ENCODE data around the gene CARMIL3. TPM values are rescaled to one million over a fixed set of nuclear protein-coding genes. Genes with fewer than 3 reads are reported as not detected.
"Not testable (repeated sequence)": the region's sequence is repeated elsewhere in the genome, so short reads cannot be mapped to it uniquely, and the experiment has no call there.

The CARMIL3 gene
- 0.07 TPM in 1 of 2 replicates, not detected in the other for total RNA-seq

- DNase-seq (ENCODE audit: low read depth) = no peak
- TF ChIP-seq CTCF (conservative IDR thresholded peaks at IDR 0.05; ENCODE audit: low read depth, low read length) = no peak
- H3K4me3 ChIP-seq (ENCODE audit: low read depth, low read length) = peak within 1 kb of the TSS; percentile 60
Observed at GRCh38 chr14:24051789-24052655, at the start of gene CARMIL3. Gene CARMIL3 (plus strand): TSS chr14:24052009. CDS start chr14:24052154, 145 bp downstream.

- not testable (repeated sequence) for DNase-seq (ENCODE audit: low read depth)
- peak overlapping the region; percentile 48 for H3K4me3 ChIP-seq (ENCODE audit: low read depth, low read length)
Observed at GRCh38 chr14:24006471-24006816, 45.4 kb upstream of the CARMIL3 start.

- peak overlapping the region; percentile 48 for H3K4me3 ChIP-seq (ENCODE audit: low read depth, low read length)
- DNase-seq (ENCODE audit: low read depth) = not testable (repeated sequence)
Observed at GRCh38 chr14:24006817-24007652, 44.8 kb upstream of the CARMIL3 start.

GRCh38 chr14:24011051-24011450 is 40.8 kb upstream of the CARMIL3 start:
- no peak overlapping the region for H3K4me3 ChIP-seq (ENCODE audit: low read depth, low read length)
- TF ChIP-seq CTCF (conservative IDR thresholded peaks at IDR 0.05; ENCODE audit: low read depth, low read length) = no peak
- no peak for DNase-seq (ENCODE audit: low read depth)

GRCh38 chr14:24012726-24013273 is 39.0 kb upstream of the CARMIL3 start:
- H3K4me3 ChIP-seq (ENCODE audit: low read depth, low read length); DNase-seq (ENCODE audit: low read depth): not testable (repeated sequence)

- H3K4me3 ChIP-seq (ENCODE audit: low read depth, low read length) = no peak overlapping the region
- DNase-seq (ENCODE audit: low read depth) = peak; percentile 42
- TF ChIP-seq CTCF (conservative IDR thresholded peaks at IDR 0.05; ENCODE audit: low read depth, low read length) = peak; percentile 99
Observed at GRCh38 chr14:24013654-24014514, 37.9 kb upstream of the CARMIL3 start.

- not testable (repeated sequence) for DNase-seq (ENCODE audit: low read depth); H3K4me3 ChIP-seq (ENCODE audit: low read depth, low read length)
Observed at GRCh38 chr14:24015745-24016144, 36.1 kb upstream of the CARMIL3 start.

- not testable (repeated sequence) for DNase-seq (ENCODE audit: low read depth); H3K4me3 ChIP-seq (ENCODE audit: low read depth, low read length)
Observed at GRCh38 chr14:24018978-24019377, 32.8 kb upstream of the CARMIL3 start.

- not testable (repeated sequence) for H3K4me3 ChIP-seq (ENCODE audit: low read depth, low read length); DNase-seq (ENCODE audit: low read depth)
- TF ChIP-seq CTCF (conservative IDR thresholded peaks at IDR 0.05; ENCODE audit: low read depth, low read length) = peak; percentile 33
Observed at GRCh38 chr14:24019944-24020343, 31.9 kb upstream of the CARMIL3 start.

- DNase-seq (ENCODE audit: low read depth); H3K4me3 ChIP-seq (ENCODE audit: low read depth, low read length): not testable (repeated sequence)
Observed at GRCh38 chr14:24020520-24020919, 31.3 kb upstream of the CARMIL3 start.

- H3K4me3 ChIP-seq (ENCODE audit: low read depth, low read length); DNase-seq (ENCODE audit: low read depth): not testable (repeated sequence)
Observed at GRCh38 chr14:24024939-24025418, 26.8 kb upstream of the CARMIL3 start.

- DNase-seq (ENCODE audit: low read depth); H3K4me3 ChIP-seq (ENCODE audit: low read depth, low read length): not testable (repeated sequence)
Observed at GRCh38 chr14:24029687-24030086, 22.1 kb upstream of the CARMIL3 start.
